Liver (tissue), 9 donors: ENCODE data around the gene HAND2. TPM values are rescaled to one million over a fixed set of nuclear protein-coding genes. Genes with fewer than 3 reads are reported as not detected.

ENCODE experiments used
- DNase-seq: peaks from one replicate; pipeline ENCODE4 v3.0.0-alpha.2; 2017; ENCODE audit warnings: low spot score
- H3K27ac ChIP-seq, 2 donors: one replicate each; pipeline ENCODE4 v1.7.0; 2013; ENCODE audit warnings: inconsistent platforms in 2 of 2, low read length in 2 of 2, control low read depth in 1 of 2, low read depth in 1 of 2, mild to moderate bottlenecking in 1 of 2
- H3K27me3 ChIP-seq, 4 donors: one replicate each; pipeline versions ENCODE4 v1.6.1 to v1.7.0; 2013; ENCODE audit warnings: low read length in 3 of 4, inconsistent platforms in 1 of 4, mild to moderate bottlenecking in 1 of 4, moderate library complexity in 1 of 4; ENCODE audit not compliant: control insufficient read depth in 4 of 4, insufficient read depth in 4 of 4
- H3K36me3 ChIP-seq, 4 donors: one replicate each; pipeline versions ENCODE4 v1.6.1 to v1.7.0; 2013; ENCODE audit warnings: low read length in 3 of 4, mild to moderate bottlenecking in 3 of 4, low read depth in 1 of 4, moderate library complexity in 1 of 4; ENCODE audit not compliant: control insufficient read depth in 4 of 4, insufficient read depth in 3 of 4
- H3K4me1 ChIP-seq, 4 donors: one replicate each; pipeline versions ENCODE4 v1.6.1 to v1.7.0; 2013; ENCODE audit warnings: low read length in 3 of 4, mild to moderate bottlenecking in 3 of 4, moderate library complexity in 1 of 4; ENCODE audit not compliant: control insufficient read depth in 4 of 4, insufficient read depth in 4 of 4
- H3K4me3 ChIP-seq, 3 donors: one replicate each; pipeline versions ENCODE4 v1.6.1 to v1.7.0; 2013; ENCODE audit warnings: low read length in 3 of 3, control low read depth in 1 of 3, low read depth in 1 of 3, mild to moderate bottlenecking in 1 of 3
- H3K9ac ChIP-seq, 2 donors: one replicate each; pipeline ENCODE4 v1.7.0; 2013; ENCODE audit warnings: low read length in 2 of 2, mild to moderate bottlenecking in 2 of 2, moderate library complexity in 2 of 2, control low read depth in 1 of 2, low read depth in 1 of 2
- H3K9me3 ChIP-seq, 4 donors: one replicate each; pipeline versions ENCODE4 v1.6.1 to v1.7.0; 2013; ENCODE audit warnings: low read length in 3 of 4; ENCODE audit not compliant: control insufficient read depth in 4 of 4
- ATF3 ChIP-seq: IDR thresholded peaks from 2 replicates; pipeline ENCODE4 v1.6.1; 2016; ENCODE audit warnings: antibody characterized with exemption
- CTCF ChIP-seq: fragments of 150-350 bp; IDR thresholded peaks from 2 replicates; pipeline ENCODE4 v1.5.1; 2017; ENCODE audit warnings: improper control_type of control experiment, low read depth, low read length; ENCODE audit not compliant: missing input control
- EGR1 ChIP-seq, 2 donors: IDR thresholded peaks; 2 replicates each; pipeline ENCODE4 v1.6.1; 2016 to 2018; ENCODE audit warnings: antibody characterized with exemption in 2 of 2, low read depth in 2 of 2
- FOXA1 ChIP-seq: IDR thresholded peaks from 2 replicates; pipeline ENCODE4 v1.6.1; 2016; ENCODE audit warnings: antibody characterized with exemption
- FOXA2 ChIP-seq: IDR thresholded peaks from 2 replicates; pipeline ENCODE4 v1.6.1; 2016; ENCODE audit warnings: antibody characterized with exemption
- GABPA ChIP-seq, 2 donors: IDR thresholded peaks in 1 of 2; conservative IDR thresholded peaks in 1 of 2; 2 replicates each; pipeline ENCODE4 v1.6.1; 2016; ENCODE audit warnings: antibody characterized with exemption in 2 of 2, mild to moderate bottlenecking in 1 of 2, moderate library complexity in 1 of 2
- HNF4A ChIP-seq, 2 donors: conservative IDR thresholded peaks; 2 replicates each; pipeline ENCODE4 v1.6.1; 2016; ENCODE audit warnings: antibody characterized with exemption in 2 of 2, mild to moderate bottlenecking in 2 of 2
- HNF4G ChIP-seq: IDR thresholded peaks from 2 replicates; pipeline ENCODE4 v1.6.1; 2016; ENCODE audit warnings: antibody characterized with exemption
- JUND ChIP-seq, 2 donors: IDR thresholded peaks; 2 replicates each; pipeline ENCODE4 v1.6.1; 2016; ENCODE audit warnings: antibody characterized with exemption in 2 of 2
- MAX ChIP-seq: IDR thresholded peaks from 2 replicates; pipeline ENCODE4 v1.6.1; 2016; ENCODE audit warnings: antibody characterized with exemption
- NR2F2 ChIP-seq: IDR thresholded peaks from 2 replicates; pipeline ENCODE4 v1.6.1; 2016; ENCODE audit warnings: antibody characterized with exemption
- RAD21 ChIP-seq, 2 donors: IDR thresholded peaks; 2 replicates each; pipeline ENCODE4 v1.6.1; 2016; ENCODE audit warnings: antibody characterized with exemption in 2 of 2, mild to moderate bottlenecking in 2 of 2
- REST ChIP-seq: IDR thresholded peaks from 2 replicates; pipeline ENCODE4 v1.6.1; 2016; ENCODE audit warnings: antibody characterized with exemption, mild to moderate bottlenecking
- RXRA ChIP-seq, 2 donors: IDR thresholded peaks; 2 replicates each; pipeline ENCODE4 v1.6.1; 2017 to 2018; ENCODE audit warnings: antibody characterized with exemption in 2 of 2, mild to moderate bottlenecking in 1 of 2
- SP1 ChIP-seq: IDR thresholded peaks from 2 replicates; pipeline ENCODE4 v1.6.1; 2018; ENCODE audit warnings: antibody characterized with exemption, mild to moderate bottlenecking
- TAF1 ChIP-seq: conservative IDR thresholded peaks from 2 replicates; pipeline ENCODE4 v1.6.1; 2016; ENCODE audit warnings: antibody characterized with exemption, mild to moderate bottlenecking
- YY1 ChIP-seq: IDR thresholded peaks from 2 replicates; pipeline ENCODE4 v1.6.1; 2016; ENCODE audit warnings: antibody characterized with exemption, mild to moderate bottlenecking
- ZBTB33 ChIP-seq: IDR thresholded peaks from 2 replicates; pipeline ENCODE4 v1.6.1; 2016; ENCODE audit warnings: antibody characterized with exemption
- WGBS: extraction: QIAGEN DNeasy Blood & Tissue Kit; methylation state at CpG from one replicate; pipeline ENCODE4 v1.1.7; 2013; 5-methylcytosine and 5-hydroxymethylcytosine counted together
- polyA plus RNA-seq, 2 donors: library from polyadenylated mRNA; stranded (reverse) in 1 of 2; unstranded in 1 of 2; fragments of 200-250 nt in 1 of 2; fragments of >200 nt in 1 of 2; fragmentation: Nextera tagmentation in 1 of 2; extraction: Ambion mirVana in 1 of 2; gene quantifications; one replicate each; pipeline versions ENCODE4 v1.2.1 to v1.2.3, GENCODE V29; 2013 to 2015
- total RNA-seq, 2 donors: library from RNA; depleted of rRNA; stranded (reverse); fragments of >200 nt; gene quantifications; one replicate each; pipeline ENCODE4 v1.2.3, GENCODE V29; 2014
- donor health status: healthy.
- donor health status: healthy.
- donor health status: healthy.
- donor health status: healthy.
- donor health status: healthy.

HAND2 gene
- total and polyA plus RNA-seq, 4 donors = 2.1 to 4.7 (median 3.7) TPM

GRCh38 chr4:173573725-173574124 lies 43.7 kb upstream of the HAND2 start:
- no peaks in the 10 kb centered on the region for H3K9me3 ChIP-seq
- no peaks in the 10 kb centered on the region for H3K4me1 ChIP-seq
- no peak overlapping the region for H3K9ac ChIP-seq
- TF ChIP-seq FOXA2 (no peak), SP1 (no peak), RXRA (IDR thresholded peaks at IDR 0.05) (no peak), YY1 (no peak), JUND (IDR thresholded peaks at IDR 0.05) (no peak), NR2F2 (no peak), ZBTB33 (no peak), RAD21 (IDR thresholded peaks at IDR 0.05) (no peak), ATF3 (no peak), GABPA (IDR thresholded peaks at IDR 0.05 in 1 of 2, conservative IDR thresholded peaks at IDR 0.05 in 1 of 2) (no peak), MAX (no peak), FOXA1 (no peak), TAF1 (no peak), HNF4A (conservative IDR thresholded peaks at IDR 0.05) (no peak), CTCF (no peak), EGR1 (IDR thresholded peaks at IDR 0.05; ENCODE audit: low read depth in 2 of 2) (no peak), REST (no peak), HNF4G (no peak)
- H3K4me3 ChIP-seq = no peak overlapping the region
- H3K27me3 ChIP-seq = peaks cover 0 to 8% (median 0%) of the 10 kb centered on the region in 4 donors
- no peak for DNase-seq
- H3K36me3 ChIP-seq = no peaks in the 10 kb centered on the region
- H3K27ac ChIP-seq = no peak overlapping the region
- 50% methylated on average over 1 of the region's 1 CpG for WGBS
